ENCODE data around the gene REPS1.

The REPS1 gene

DNA sequence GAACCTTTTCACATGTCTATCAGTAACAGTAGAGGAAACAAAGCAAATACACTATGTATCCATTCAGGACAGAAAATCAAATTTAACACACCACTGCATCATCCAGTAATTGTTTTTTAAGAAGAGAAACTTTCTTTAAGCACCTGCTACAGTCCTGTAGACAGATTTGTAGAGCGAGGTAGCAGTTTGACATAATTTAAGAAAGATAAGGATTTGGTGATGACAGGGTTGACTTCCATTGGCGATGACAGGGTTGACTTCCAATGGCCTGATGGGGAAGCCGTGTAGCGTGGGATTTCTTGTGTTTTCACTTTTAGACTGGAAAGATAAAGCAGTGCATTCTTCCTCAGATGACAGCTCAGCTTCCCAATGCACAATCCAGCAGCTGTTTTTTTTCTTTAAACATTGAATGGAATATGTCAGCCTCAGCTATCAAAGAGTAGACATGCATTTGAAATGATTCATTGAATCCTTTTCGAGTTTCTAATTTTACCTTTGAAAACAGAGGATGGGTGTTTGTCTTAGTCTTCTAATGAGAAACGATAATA is 123.6 kb downstream of the REPS1 start:
- POLR2A ChIA-PET: interaction anchor here (0.6 kb wide), 1 partner anchor 76 kb away, joined by 3 read pairs; no protein-coding TSS in a partner anchor
- Histone ChIP-seq H3K4me3 (ENCODE audit: low read depth, low read length) (no peak overlapping the region), H3K9me3 (ENCODE audit: control insufficient read depth, insufficient read depth, low read depth, low read length) (no peaks in the 10 kb centered on the region), H3K27ac (ENCODE audit: extremely low read depth, low read depth, low read length) (no peak overlapping the region), H3K4me1 (ENCODE audit: control insufficient read depth, insufficient read depth, low read length) (no peaks in the 10 kb centered on the region), H3K36me3 (ENCODE audit: control insufficient read depth in 2 of 2, insufficient read depth in 1 of 2, low read length in 2 of 2) (no peaks in the 10 kb centered on the region)
- CTCF ChIA-PET: interaction anchor here (0.5 kb wide), 1 partner anchor 39 kb away, joined by 3 read pairs; no protein-coding TSS in a partner anchor
- no peak for TF ChIP-seq ZNF473 (tag by site-specific recombination; IDR thresholded peaks at IDR 0.05)
- no peak for TF ChIP-seq TRIM28 (IDR thresholded peaks at IDR 0.05; ENCODE audit: borderline replicate concordance, low read length)
- TF ChIP-seq ZNF529 (tag by site-specific recombination; IDR thresholded peaks at IDR 0.05; ENCODE audit: insufficient replicate concordance): no peak
- TF ChIP-seq ZNF416 (tag by site-specific recombination; IDR thresholded peaks at IDR 0.05): no peak
- no peak for TF ChIP-seq ZNF133 (tag by site-specific recombination; IDR thresholded peaks at IDR 0.05)
- no peak for TF ChIP-seq OVOL3 (tag by site-specific recombination; IDR thresholded peaks at IDR 0.05)
- TF ChIP-seq ZNF138 (tag by site-specific recombination; IDR thresholded peaks at IDR 0.05; ENCODE audit: borderline replicate concordance): no peak
- no peak for TF ChIP-seq ZNF629 (tag by site-specific recombination; IDR thresholded peaks at IDR 0.05)
- TF ChIP-seq BCL11A (tag by site-specific recombination; IDR thresholded peaks at IDR 0.05; ENCODE audit: low read depth): no peak
- no peak for TF ChIP-seq FEZF1 (tag by site-specific recombination; IDR thresholded peaks at IDR 0.05)
- no peak for TF ChIP-seq ZNF658 (tag by site-specific recombination; IDR thresholded peaks at IDR 0.05)
- no peak for TF ChIP-seq PRDM1 (tag by site-specific recombination; IDR thresholded peaks at IDR 0.05)
- TF ChIP-seq ZNF175 (tag by site-specific recombination; IDR thresholded peaks at IDR 0.05): no peak

DNA sequence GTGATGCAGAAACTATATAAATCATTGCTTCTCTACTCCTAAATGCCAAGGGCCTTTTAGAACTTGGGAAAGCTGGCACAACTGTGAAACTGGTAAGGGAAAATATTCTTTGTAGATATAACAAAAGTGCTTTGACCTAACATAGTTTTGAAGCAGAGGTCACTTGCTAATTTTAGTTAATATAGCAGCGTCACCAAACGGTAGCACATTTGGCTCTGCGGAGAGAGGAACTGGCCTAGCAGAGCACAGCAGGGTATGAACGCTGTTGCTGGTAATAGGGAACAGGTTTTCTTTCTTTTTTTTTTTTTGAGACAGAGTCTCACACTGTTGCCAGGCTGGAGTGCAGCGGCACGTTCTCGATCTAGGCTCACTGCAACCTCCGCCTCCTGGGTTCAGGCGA is 124.7 kb downstream of the REPS1 start:
- no peaks in the 10 kb centered on the region for H3K4me1 ChIP-seq (ENCODE audit: control insufficient read depth, insufficient read depth, low read length)
- ChIA-PET CTCF (no interaction called here), POLR2A (no interaction called here)
- H3K4me3 ChIP-seq (ENCODE audit: low read depth, low read length): no peak overlapping the region
- H3K9me3 ChIP-seq (ENCODE audit: control insufficient read depth, insufficient read depth, low read depth, low read length): no peaks in the 10 kb centered on the region
- no peak for TF ChIP-seq ZNF394 (tag by site-specific recombination; IDR thresholded peaks at IDR 0.05; ENCODE audit: borderline replicate concordance)
- no peak for TF ChIP-seq KLF9 (tag by site-specific recombination; IDR thresholded peaks at IDR 0.05; ENCODE audit: low read depth)
- TF ChIP-seq, protein P1, sequence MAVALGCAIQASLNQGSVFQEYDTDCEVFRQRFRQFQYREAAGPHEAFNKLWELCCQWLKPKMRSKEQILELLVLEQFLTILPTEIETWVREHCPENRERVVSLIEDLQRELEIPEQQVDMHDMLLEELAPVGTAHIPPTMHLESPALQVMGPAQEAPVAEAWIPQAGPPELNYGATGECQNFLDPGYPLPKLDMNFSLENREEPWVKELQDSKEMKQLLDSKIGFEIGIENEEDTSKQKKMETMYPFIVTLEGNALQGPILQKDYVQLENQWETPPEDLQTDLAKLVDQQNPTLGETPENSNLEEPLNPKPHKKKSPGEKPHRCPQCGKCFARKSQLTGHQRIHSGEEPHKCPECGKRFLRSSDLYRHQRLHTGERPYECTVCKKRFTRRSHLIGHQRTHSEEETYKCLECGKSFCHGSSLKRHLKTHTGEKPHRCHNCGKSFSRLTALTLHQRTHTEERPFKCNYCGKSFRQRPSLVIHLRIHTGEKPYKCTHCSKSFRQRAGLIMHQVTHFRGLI (tag by site-specific recombination; IDR thresholded peaks at IDR 0.05): no peak
- no peak for TF ChIP-seq ZNF157 (tag by site-specific recombination; IDR thresholded peaks at IDR 0.05)
- no peak for TF ChIP-seq ZNF211 (tag by site-specific recombination; IDR thresholded peaks at IDR 0.05; ENCODE audit: low read depth)
- TF ChIP-seq, protein P2, sequence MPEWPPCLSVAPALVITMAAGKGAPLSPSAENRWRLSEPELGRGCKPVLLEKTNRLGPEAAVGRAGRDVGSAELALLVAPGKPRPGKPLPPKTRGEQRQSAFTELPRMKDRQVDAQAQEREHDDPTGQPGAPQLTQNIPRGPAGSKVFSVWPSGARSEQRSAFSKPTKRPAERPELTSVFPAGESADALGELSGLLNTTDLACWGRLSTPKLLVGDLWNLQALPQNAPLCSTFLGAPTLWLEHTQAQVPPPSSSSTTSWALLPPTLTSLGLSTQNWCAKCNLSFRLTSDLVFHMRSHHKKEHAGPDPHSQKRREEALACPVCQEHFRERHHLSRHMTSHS (tag by site-specific recombination; IDR thresholded peaks at IDR 0.05): no peak
- TF ChIP-seq ZNF169 (tag by site-specific recombination; IDR thresholded peaks at IDR 0.05): no peak
- no peak for TF ChIP-seq GLI4 (tag by site-specific recombination; IDR thresholded peaks at IDR 0.05)
- no peak for TF ChIP-seq ZNF404 (tag by site-specific recombination; IDR thresholded peaks at IDR 0.05)
- TF ChIP-seq, protein P3, sequence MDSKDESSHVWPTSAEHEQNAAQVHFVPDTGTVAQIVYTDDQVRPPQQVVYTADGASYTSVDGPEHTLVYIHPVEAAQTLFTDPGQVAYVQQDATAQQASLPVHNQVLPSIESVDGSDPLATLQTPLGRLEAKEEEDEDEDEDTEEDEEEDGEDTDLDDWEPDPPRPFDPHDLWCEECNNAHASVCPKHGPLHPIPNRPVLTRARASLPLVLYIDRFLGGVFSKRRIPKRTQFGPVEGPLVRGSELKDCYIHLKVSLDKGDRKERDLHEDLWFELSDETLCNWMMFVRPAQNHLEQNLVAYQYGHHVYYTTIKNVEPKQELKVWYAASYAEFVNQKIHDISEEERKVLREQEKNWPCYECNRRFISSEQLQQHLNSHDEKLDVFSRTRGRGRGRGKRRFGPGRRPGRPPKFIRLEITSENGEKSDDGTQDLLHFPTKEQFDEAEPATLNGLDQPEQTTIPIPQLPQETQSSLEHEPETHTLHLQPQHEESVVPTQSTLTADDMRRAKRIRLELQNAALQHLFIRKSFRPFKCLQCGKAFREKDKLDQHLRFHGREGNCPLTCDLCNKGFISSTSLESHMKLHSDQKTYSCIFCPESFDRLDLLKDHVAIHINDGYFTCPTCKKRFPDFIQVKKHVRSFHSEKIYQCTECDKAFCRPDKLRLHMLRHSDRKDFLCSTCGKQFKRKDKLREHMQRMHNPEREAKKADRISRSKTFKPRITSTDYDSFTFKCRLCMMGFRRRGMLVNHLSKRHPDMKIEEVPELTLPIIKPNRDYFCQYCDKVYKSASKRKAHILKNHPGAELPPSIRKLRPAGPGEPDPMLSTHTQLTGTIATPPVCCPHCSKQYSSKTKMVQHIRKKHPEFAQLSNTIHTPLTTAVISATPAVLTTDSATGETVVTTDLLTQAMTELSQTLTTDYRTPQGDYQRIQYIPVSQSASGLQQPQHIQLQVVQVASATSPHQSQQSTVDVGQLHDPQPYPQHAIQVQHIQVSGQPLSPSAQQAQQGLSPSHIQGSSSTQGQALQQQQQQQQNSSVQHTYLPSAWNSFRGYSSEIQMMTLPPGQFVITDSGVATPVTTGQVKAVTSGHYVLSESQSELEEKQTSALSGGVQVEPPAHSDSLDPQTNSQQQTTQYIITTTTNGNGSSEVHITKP (tag by site-specific recombination; IDR thresholded peaks at IDR 0.05): no peak
- no peaks in the 10 kb centered on the region for H3K36me3 ChIP-seq (ENCODE audit: control insufficient read depth in 2 of 2, insufficient read depth in 1 of 2, low read length in 2 of 2)
- no peak overlapping the region for H3K27ac ChIP-seq (ENCODE audit: extremely low read depth, low read depth, low read length)

Data from HEK293 (cell line).